Spleen (tissue), 7 donors: ENCODE measurements around the gene KRT78.

Experiments used
- CTCF ChIP-seq, 11 experiments: fragments of 200-600 bp in 7 of 11; fragments of 450-650 bp in 4 of 11; sonication (generic) in 4 of 11; IDR thresholded peaks in 8 of 11; conservative IDR thresholded peaks in 3 of 11; 1 replicate in 7 of 11; 2 replicates in 4 of 11; pipeline versions ENCODE4 v1.4.0 to v1.8.0; 2016 to 2021; ENCODE audit warnings: antibody characterized with exemption in 11 of 11, inconsistent platforms in 4 of 11, mild to moderate bottlenecking in 1 of 11
- POLR2A ChIP-seq, 3 donors: fragments of 450-650 bp; IDR thresholded peaks; one replicate each; pipeline ENCODE4 v1.5.1; 2017; ENCODE audit warnings: antibody characterized with exemption in 3 of 3, mild to moderate bottlenecking in 1 of 3
- POLR2AphosphoS5 ChIP-seq, 3 donors: sonication (generic); formaldehyde crosslinking; IDR thresholded peaks; one replicate each; pipeline ENCODE4 v1.5.1; 2017; ENCODE audit warnings: antibody characterized with exemption in 3 of 3
- donor health status: DM: no; HTN: no; CAD: no; lungs with moderate emphysema.
- donor health status: DM: no; HTN: no; CAD: no.
- donor health status: DM: no; HTN: no; CAD: no.

GRCh38 chr12:52849511-52849910 is 717 bp upstream of the KRT78 start:
- TF ChIP-seq POLR2A (IDR thresholded peaks at IDR 0.05) (no peak), CTCF (IDR thresholded peaks at IDR 0.05 in 8 of 11, conservative IDR thresholded peaks at IDR 0.05 in 3 of 11) (no peak), POLR2AphosphoS5 (IDR thresholded peaks at IDR 0.05) (no peak)
